ENCODE data around the gene SURF6. TPM values are rescaled to one million over a fixed set of nuclear protein-coding genes. Genes with fewer than 3 reads are reported as not detected.
"Not testable (repeated sequence)": the region's sequence is repeated elsewhere in the genome, so short reads cannot be mapped to it uniquely, and the experiment has no call there.

The SURF6 gene
- total RNA-seq, 1 donor from 2014 or later, result 16.0 TPM

GRCh38 chr9:133340256-133340655, 4.3 kb upstream of the SURF6 start:
- H3K27me3 Mint-ChIP-seq (ENCODE audit: unreplicated experiment), result no peaks in the 10 kb centered on the region
- peaks cover 11% of the 10 kb centered on the region for H3K4me1 Mint-ChIP-seq (ENCODE audit: unreplicated experiment)
- TF ChIP-seq, protein P1, sequence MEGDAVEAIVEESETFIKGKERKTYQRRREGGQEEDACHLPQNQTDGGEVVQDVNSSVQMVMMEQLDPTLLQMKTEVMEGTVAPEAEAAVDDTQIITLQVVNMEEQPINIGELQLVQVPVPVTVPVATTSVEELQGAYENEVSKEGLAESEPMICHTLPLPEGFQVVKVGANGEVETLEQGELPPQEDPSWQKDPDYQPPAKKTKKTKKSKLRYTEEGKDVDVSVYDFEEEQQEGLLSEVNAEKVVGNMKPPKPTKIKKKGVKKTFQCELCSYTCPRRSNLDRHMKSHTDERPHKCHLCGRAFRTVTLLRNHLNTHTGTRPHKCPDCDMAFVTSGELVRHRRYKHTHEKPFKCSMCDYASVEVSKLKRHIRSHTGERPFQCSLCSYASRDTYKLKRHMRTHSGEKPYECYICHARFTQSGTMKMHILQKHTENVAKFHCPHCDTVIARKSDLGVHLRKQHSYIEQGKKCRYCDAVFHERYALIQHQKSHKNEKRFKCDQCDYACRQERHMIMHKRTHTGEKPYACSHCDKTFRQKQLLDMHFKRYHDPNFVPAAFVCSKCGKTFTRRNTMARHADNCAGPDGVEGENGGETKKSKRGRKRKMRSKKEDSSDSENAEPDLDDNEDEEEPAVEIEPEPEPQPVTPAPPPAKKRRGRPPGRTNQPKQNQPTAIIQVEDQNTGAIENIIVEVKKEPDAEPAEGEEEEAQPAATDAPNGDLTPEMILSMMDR (IDR thresholded peaks at IDR 0.05), result no peak
- H3K9me3 Mint-ChIP-seq (ENCODE audit: unreplicated experiment), result no peaks in the 10 kb centered on the region
- peaks cover 24% of the 10 kb centered on the region for H3K36me3 Mint-ChIP-seq (ENCODE audit: unreplicated experiment)
- no peak for DNase-seq (ENCODE audit: extremely low spot score, unreplicated experiment)
- H3K27ac Mint-ChIP-seq (ENCODE audit: unreplicated experiment), result no peak overlapping the region
- no peak overlapping the region for H3K4me3 Mint-ChIP-seq (ENCODE audit: unreplicated experiment)

GRCh38 chr9:133339641-133340040, 3.7 kb upstream of the SURF6 start:
- H3K27me3 Mint-ChIP-seq (ENCODE audit: unreplicated experiment), result no peaks in the 10 kb centered on the region
- H3K9me3 Mint-ChIP-seq (ENCODE audit: unreplicated experiment), result no peaks in the 10 kb centered on the region
- peaks cover 22% of the 10 kb centered on the region for H3K36me3 Mint-ChIP-seq (ENCODE audit: unreplicated experiment)
- no peak overlapping the region for H3K4me3 Mint-ChIP-seq (ENCODE audit: unreplicated experiment)
- no peak for DNase-seq (ENCODE audit: extremely low spot score, unreplicated experiment)
- TF ChIP-seq, protein P1 (IDR thresholded peaks at IDR 0.05), result no peak
- H3K27ac Mint-ChIP-seq (ENCODE audit: unreplicated experiment), result no peak overlapping the region
- H3K4me1 Mint-ChIP-seq (ENCODE audit: unreplicated experiment), result peaks cover 16% of the 10 kb centered on the region

- Mint-ChIP-seq H3K4me1 (ENCODE audit: unreplicated experiment) (peaks cover 19% of the 10 kb centered on the region), H3K36me3 (ENCODE audit: unreplicated experiment) (peaks cover 33% of the 10 kb centered on the region), H3K4me3 (ENCODE audit: unreplicated experiment) (peak overlapping the region; percentile 97), H3K27ac (ENCODE audit: unreplicated experiment) (peak overlapping the region; percentile 94)
- DNase-seq (ENCODE audit: extremely low spot score, unreplicated experiment); H3K27me3 Mint-ChIP-seq (ENCODE audit: unreplicated experiment); H3K9me3 Mint-ChIP-seq (ENCODE audit: unreplicated experiment): not testable (repeated sequence)
These were observed 1.1 kb downstream of the SURF6 start for GRCh38 chr9:133334888-133335287.

DNA sequence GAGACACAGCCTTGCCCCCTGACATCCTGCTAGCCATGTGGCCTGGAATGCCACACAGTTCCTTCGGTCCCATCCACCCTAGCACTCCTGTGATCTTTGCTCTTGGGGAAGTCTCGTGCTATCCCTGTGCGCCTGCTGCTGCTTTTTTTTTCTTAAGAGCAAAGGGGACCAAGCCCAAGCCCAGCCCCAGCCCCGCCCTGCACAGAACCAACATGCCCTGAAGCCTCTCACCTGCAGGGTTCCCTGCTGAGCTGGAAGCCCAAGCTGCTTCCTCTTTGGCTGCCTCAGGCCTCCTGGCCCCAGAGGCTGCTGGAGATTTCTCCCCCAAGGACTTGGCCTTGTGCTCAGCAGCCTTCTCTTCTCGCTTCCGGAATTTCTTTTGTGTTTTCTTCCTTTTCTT, 1.8 kb downstream of the SURF6 start:
- TF ChIP-seq, protein P1 (IDR thresholded peaks at IDR 0.05), result no peak
- H3K36me3 Mint-ChIP-seq (ENCODE audit: unreplicated experiment), result peaks cover 28% of the 10 kb centered on the region
- no peaks in the 10 kb centered on the region for H3K9me3 Mint-ChIP-seq (ENCODE audit: unreplicated experiment)
- no peaks in the 10 kb centered on the region for H3K27me3 Mint-ChIP-seq (ENCODE audit: unreplicated experiment)
- H3K27ac Mint-ChIP-seq (ENCODE audit: unreplicated experiment), result no peak overlapping the region
- H3K4me1 Mint-ChIP-seq (ENCODE audit: unreplicated experiment), result peaks cover 19% of the 10 kb centered on the region
- no peak for DNase-seq (ENCODE audit: extremely low spot score, unreplicated experiment)
- H3K4me3 Mint-ChIP-seq (ENCODE audit: unreplicated experiment), result peak overlapping the region; percentile 97

GRCh38 chr9:133333566-133333965, 2.4 kb downstream of the SURF6 start:
- Mint-ChIP-seq H3K9me3 (ENCODE audit: unreplicated experiment) (no peaks in the 10 kb centered on the region), H3K27ac (ENCODE audit: unreplicated experiment) (no peak overlapping the region), H3K4me3 (ENCODE audit: unreplicated experiment) (peak overlapping the region; percentile 14), H3K27me3 (ENCODE audit: unreplicated experiment) (no peaks in the 10 kb centered on the region), H3K4me1 (ENCODE audit: unreplicated experiment) (peaks cover 19% of the 10 kb centered on the region), H3K36me3 (ENCODE audit: unreplicated experiment) (peaks cover 23% of the 10 kb centered on the region)
- TF ChIP-seq, protein P1 (IDR thresholded peaks at IDR 0.05), result no peak
- no peak for DNase-seq (ENCODE audit: extremely low spot score, unreplicated experiment)

DNA sequence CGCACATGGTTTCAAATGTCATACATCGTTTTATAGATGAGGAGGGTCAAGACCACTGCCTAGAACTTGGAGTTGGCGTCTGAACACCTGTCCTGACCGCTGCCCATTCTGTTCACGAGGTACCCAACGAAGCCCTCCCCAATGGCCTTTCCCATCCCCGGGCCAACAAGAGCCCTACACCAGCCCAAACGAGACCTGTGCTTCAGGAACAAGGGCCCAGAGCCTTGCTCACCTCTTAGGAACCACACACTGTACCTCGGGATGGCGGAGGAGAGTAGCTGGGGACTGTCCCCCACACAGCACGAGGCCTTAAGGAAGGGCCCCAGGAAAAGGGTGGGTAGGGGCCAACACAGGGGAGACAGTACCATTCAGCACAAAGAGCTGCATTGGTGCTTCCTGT, 3.0 kb downstream of the SURF6 start:
- Mint-ChIP-seq H3K4me3 (ENCODE audit: unreplicated experiment) (peak overlapping the region; percentile 14), H3K4me1 (ENCODE audit: unreplicated experiment) (peaks cover 19% of the 10 kb centered on the region), H3K9me3 (ENCODE audit: unreplicated experiment) (no peaks in the 10 kb centered on the region), H3K36me3 (ENCODE audit: unreplicated experiment) (peaks cover 23% of the 10 kb centered on the region), H3K27me3 (ENCODE audit: unreplicated experiment) (no peaks in the 10 kb centered on the region), H3K27ac (ENCODE audit: unreplicated experiment) (no peak overlapping the region)
- TF ChIP-seq, protein P1 (IDR thresholded peaks at IDR 0.05), result no peak
- no peak for DNase-seq (ENCODE audit: extremely low spot score, unreplicated experiment)
